SK-MEL-5 (cell line): Measurements from ENCODE around the gene KANSL3. TPM values are rescaled to one million over a fixed set of nuclear protein-coding genes. Genes with fewer than 3 reads are reported as not detected.
"Not testable (repeated sequence)": the region's sequence is repeated elsewhere in the genome, so short reads cannot be mapped to it uniquely, and the experiment has no call there.

Experiments used
- DNase-seq: peaks from one replicate; pipeline ENCODE4 v3.0.0-alpha.2; 2016; ENCODE audit warnings: low read depth, low spot score
- in situ Hi-C: cut with HindIII; loops from 2 replicates; pipeline ENCODE4 v1.10.0; 2016; ENCODE audit warnings: low sequenced_read_pairs, high pct_unique_total_duplicates, low pct_unique_long_range_greater_than_20kb
- total RNA-seq: library from RNA; depleted of rRNA; stranded (reverse); fragments of >200 nt; shearing (Covaris generic); gene quantifications from 2 replicates; pipeline ENCODE4 v1.2.3, GENCODE V29; 2014

KANSL3 gene
- total RNA-seq, 1 experiment from 2014 or later: 22.3 TPM

DNA sequence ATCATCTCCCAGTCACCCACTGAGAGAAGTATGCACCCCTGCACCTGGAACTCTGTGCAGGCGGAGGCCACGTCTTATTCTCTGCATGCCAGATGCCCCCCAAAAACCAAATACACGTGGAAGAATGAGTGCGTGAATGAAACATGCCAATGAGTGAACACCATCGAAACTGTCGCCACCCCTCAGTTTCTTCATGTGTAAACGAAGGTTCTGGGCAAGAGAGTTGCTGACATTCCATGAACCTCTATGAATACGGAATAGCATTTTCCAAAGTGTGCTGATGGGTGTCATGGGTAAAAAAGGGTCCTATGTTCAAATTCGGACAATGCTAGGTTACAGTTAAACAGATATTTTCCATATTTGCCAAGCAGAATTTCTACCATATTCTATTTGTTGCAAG, 24.2 kb upstream of the KANSL3 start:
- in situ Hi-C loops: no loop called here
- no peak for DNase-seq

DNA sequence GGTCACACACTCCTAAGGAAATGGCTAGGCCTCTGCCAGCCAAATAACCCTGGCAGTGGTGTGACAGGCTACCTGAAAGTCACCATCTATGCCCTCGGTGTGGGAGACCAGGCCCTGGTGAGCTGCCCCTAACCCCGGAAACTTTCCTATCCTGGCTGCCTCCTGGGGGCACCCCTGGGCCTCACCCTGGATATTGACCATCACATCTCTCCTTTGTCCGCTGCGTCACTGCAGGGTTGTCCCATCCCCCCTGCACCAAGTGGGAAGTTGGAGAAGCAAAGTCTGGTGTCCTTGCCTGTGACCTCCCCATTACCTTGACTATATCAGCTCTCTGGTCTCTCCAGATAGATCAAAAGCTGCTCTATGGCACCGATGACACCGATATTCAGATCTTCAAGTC, 23.2 kb upstream of the KANSL3 start:
- DNase-seq: no peak
- in situ Hi-C loops: no loop called here

DNA sequence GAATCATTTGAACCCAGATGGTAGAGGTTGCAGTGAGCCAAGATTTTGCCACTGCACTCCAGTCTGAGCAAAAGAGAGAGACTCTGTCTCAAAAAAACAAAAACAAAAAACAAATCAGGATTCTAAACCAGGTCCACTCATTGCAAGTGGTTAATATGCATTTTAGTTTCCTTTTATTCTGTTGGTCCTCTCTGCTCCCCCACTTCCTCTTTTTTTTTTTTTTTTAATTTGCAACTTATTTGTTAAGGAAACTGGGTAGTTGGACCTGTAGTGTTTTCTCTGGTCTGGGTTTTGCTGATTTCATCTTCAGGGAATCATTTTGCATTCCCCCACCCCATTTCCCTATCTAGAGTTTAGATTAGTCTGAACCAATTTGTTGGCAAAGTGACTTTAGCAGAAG, 18.4 kb upstream of the KANSL3 start:
- DNase-seq: no peak
- in situ Hi-C loops: no loop called here

DNA sequence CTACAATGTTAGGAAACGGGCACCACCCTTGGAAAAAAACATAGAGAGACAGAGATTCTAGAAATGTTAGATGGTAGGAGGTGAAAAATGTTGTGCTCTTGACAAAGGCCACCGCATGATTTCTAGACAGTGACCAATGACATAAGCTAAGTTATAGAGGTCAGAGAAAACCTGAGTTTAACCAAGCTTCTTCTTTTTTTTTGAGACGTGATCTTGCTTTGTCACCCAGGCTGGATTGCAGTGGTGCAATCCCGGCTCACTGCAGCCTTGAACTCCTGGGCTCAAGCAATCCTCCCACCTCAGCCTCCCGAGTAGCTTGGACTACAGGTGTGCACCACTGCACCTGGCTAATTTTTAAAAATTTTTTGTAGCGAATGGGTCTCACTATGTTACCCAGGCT, 17.4 kb upstream of the KANSL3 start:
- in situ Hi-C loops: no loop called here
- DNase-seq: no peak

DNA sequence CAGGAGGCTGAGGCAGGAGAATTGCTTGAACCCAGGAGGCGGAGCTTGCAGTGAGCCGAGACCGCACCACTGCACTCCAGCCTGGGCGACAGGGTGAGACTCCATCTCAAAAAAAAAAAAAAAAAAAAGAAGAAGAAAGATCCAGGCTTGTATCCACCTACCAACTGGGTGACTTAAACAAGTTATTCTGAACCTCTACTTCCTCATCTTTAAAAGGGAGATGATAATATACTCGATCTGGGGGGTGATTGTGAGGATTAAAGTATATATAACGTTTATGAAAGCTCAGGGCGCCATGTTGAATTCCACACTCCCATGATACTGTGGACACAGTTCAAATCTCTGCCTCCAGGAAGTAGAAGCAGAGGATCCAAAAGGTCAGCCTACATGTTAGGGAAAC, 16.7 kb upstream of the KANSL3 start:
- in situ Hi-C loops, DNase-seq: not testable (repeated sequence)

DNA sequence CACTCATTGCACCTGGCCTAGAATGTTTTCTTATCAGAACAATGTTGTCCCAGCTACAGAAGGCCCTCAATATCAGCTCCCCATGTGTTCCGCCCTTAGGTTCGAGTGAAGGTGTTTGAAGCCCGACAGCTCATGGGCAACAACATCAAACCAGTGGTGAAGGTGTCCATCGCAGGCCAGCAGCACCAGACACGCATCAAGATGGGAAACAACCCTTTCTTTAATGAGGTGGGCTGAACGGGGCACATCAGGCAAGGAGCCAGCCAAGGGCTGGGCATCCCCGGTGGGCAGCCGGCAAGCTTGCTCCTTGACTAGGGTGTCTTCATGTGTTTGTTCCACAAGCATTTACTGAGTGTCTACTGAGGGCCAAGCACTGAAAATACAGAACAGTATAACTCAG, 13.7 kb upstream of the KANSL3 start:
- in situ Hi-C loops: no loop called here
- no peak for DNase-seq

DNA sequence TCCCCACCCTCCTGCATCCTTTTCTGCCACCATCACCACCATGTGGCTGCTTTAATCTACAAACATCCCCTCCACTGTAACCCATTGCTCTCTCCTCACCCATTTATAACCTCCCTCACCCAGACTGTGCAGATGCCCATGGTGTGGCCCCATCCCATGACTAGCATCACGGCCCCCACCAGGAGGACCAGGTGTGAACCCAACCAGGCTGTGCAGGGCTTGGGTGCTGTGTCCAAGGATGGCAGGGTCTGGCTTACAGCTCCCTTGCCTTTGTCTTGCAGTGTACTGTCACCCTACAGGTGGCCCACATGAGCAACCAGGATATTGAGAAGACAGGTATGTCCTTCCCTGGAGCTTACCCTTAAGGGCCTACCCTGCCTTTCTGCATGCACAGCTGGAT, 11.2 kb upstream of the KANSL3 start:
- no peak for DNase-seq
- in situ Hi-C loops: no loop called here

DNA sequence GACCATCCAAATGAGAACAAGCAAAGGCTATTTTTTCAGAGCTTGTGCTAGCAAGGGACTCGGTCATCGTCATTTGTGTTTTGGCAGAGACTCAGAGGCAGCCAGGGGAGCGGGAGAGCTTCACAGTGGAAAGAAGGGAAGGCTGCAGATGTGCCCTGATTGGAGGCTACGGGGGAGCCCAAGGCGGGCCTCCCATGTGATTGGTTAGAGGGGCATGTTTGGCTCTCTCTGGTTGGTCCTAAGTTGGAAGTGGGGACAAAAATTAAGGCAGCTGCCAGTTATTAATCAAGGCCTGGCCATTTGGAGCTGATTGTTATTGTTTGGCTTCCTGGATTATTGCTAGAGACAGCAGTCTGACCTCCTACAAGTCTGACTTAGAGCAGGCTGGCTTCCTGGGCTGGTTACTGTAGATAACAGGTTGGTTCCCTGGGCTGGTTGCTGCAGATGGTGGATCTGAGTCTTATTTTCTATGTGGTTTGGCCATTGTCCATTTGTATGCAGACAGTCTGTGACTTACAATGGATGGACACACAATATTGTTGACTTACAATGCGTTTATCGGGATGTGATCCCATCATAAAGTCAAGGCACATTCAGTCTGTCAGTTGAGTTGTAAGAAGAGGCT, 10.3 kb upstream of the KANSL3 start:
- no peak for DNase-seq
- in situ Hi-C loops: no loop called here

DNA sequence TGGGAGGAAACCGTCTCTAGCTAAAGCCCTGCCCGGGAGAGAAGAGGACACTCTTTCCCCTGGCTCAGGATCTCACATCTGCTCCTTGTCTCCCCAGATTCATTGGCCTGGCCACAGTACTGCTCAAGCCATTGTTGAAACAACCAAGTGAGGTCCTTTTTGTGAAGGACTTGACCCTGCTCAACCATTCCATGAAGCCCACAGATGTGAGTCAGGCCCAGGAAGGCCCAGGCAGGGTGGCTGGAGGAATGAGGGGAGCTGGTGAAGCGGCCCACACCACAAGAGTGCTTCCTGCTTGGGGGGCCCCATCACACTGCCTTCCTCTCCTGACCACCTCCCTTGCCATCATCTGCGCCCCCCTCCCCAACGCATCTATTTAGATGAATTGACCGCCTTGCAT, 9.6 kb upstream of the KANSL3 start:
- in situ Hi-C loops: no loop called here
- DNase-seq: no peak

DNA sequence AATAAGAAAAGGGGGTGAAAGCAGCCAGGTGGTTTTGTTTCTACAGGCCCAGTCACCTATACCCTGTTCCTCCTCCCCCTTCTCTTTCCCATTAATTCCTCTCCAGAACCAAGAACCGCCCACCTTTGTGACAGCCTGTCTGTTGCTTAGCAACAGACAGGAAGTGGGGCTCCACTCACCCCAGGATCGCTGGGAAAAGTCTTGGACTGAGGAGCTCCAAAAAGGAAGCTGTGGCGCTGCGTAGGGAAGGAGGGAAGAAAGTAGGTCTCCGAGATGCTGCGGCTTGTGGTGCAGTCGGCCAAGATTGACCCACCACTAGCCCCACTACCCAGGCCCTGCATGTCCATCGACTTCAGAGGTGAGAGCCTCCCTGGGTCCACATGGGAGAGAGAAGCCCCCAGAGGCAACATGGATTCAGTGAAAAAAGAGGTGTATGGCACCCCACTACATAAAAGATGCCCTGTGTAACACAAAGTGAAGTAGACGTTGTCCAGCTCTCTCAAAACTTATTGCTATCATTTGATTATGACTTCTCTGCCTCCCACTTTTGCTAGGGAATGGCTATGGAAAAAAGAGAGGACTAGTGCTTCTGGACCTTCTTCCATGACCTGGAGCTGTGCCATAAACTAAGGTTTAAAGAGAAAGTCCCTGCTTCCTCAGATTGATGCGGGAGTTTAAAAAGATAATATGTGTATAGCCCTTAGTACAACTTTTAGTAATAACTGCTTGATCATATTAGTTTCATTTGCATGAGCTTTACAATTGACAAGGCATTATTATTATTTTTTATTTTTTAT, 4.7 kb upstream of the KANSL3 start, which contains the start of gene FER1L5:
FER1L5 (plus strand) TSS at position 201 of the 797 bp plus-strand sequence; CDS start at position 274, 73 bp downstream.
- in situ Hi-C loops: no loop called here
- DNase-seq: no peak

DNA sequence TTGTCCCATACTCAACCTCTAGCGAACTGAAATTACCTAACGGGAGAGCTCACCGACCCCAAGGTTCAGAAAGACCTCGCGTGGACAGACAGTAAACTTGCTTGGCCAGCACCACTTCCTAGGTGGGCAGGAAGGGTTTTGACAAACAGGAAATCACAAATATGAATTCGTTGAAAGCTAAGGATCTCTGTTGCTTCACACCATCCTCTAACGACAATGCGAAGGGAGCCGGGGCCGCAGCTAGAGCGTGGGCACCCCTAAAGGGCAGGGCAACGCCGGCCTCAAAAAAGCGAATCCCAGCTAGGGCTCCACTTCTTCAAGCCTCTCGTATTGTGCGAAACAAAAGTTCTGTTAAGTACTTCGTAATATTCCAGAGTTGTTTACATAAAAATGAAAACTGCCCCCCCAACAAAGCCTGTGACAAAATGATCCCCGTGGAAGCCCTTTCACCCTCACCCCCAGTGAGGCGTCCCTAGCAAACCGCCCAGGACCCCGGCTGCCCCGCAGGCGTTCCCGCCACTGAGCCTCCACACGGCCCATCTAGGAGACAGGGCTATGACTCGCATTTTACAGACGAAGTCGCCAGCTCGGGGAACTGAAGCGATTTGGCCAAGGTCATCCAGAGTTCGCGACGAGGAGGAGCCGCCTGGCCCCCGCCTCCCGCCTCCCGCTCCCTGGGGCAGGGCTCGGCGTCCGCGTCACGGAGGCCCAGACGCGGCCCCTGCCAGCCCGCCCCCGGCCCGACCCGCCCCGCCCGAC, 548 bp downstream of the KANSL3 start:
- peak; percentile 65 for DNase-seq
- in situ Hi-C loops: no loop called here

DNA sequence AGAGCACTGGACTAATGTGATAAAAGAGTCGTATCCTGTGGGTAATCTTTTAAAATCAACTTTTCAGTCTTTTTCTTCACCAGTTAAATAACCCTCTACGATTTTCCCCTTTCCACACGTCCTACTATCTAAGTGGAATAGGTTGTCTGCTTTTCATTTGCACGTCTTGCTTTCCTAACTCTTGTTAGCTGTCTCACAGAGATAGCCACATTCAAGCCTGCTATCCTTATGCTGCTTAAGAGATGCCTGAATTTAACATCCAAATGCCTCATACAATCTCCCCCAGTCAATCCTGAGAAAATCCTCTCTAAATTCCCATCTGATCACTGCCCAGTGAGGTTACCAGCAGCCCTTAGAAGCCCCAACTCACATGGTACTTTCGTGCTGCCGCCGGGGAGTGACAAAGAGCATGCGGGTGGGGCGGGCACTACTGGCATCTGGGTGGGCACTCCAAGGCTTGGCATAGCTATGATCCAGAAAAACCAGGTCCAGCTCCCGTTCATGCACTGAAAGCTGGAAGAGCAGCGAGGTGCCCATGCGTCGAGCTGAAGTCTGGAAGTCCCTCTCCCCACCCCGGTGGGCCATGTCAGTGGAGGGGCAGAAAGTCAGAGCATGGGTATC, 1.5 kb downstream of the KANSL3 start:
- DNase-seq: no peak
- in situ Hi-C loops: no loop called here

DNA sequence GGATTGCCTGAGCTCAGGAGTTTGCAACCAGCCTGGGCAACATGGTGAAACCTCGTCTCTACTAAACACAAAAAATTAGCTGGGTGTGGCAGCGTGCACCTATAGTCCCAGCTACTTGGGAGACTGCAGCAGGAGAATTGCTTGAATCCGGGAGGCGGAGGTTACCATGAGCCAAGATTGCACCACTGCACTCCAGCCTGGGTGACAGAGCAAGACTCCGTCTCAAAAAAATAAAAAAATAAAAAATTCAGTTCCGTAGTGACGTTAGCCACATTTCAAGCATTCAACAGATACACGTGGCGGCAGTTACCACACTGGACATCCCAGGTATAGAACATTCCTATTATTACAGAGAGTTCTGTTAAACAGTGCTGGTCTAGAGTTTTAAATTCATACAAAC, 4.5 kb downstream of the KANSL3 start:
- in situ Hi-C loops: no loop called here
- no peak for DNase-seq

DNA sequence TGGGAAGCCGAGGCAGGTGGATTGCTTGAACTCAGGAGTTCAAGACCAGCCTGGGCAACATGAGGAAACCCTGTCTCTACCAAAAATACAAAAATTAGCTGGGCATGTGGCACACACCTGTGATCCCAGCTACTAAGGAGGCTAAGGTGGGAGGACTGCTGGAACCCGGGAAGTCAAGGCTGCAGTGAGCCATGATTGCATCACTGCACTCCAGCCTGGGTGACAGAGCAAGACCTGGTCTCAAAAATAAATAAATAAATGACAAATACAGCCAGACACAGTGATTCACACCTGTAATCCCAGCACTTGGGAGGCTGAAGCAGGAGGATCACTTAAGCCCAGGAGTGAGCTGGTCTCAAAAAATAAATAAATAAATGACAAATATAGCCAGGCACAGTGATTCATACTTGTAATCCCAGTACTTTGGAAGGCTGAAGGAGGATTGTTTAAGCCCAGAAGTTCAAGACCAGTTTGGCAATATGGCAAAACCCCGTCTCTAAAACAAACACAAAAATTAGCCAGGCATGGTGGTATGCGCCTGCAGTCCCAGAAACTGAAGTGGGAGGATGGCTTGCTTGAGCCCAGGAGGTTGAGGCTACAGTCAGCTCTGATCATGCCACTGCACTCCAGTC, 6.2 kb downstream of the KANSL3 start:
- DNase-seq: no peak
- in situ Hi-C loops: no loop called here

DNA sequence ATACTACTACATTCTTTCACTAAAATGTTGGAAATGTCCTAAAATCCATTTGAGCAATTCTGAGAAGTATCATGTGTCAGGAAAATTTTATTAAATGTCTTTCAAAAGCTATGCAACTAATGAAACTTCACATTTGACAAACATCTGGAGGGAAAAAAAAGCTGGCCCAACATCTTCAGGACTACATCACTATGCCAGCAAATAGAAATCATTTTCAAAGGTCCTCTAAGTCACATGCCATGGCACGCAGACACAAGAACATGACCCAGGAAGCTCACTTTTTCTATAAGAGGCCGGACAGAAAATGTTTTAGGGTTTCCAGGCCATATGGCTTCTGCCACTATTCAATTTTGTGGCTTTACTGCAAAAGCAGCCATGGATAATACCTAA, 11.6 kb downstream of the KANSL3 start:
- in situ Hi-C loops: no loop called here
- DNase-seq: no peak

DNA sequence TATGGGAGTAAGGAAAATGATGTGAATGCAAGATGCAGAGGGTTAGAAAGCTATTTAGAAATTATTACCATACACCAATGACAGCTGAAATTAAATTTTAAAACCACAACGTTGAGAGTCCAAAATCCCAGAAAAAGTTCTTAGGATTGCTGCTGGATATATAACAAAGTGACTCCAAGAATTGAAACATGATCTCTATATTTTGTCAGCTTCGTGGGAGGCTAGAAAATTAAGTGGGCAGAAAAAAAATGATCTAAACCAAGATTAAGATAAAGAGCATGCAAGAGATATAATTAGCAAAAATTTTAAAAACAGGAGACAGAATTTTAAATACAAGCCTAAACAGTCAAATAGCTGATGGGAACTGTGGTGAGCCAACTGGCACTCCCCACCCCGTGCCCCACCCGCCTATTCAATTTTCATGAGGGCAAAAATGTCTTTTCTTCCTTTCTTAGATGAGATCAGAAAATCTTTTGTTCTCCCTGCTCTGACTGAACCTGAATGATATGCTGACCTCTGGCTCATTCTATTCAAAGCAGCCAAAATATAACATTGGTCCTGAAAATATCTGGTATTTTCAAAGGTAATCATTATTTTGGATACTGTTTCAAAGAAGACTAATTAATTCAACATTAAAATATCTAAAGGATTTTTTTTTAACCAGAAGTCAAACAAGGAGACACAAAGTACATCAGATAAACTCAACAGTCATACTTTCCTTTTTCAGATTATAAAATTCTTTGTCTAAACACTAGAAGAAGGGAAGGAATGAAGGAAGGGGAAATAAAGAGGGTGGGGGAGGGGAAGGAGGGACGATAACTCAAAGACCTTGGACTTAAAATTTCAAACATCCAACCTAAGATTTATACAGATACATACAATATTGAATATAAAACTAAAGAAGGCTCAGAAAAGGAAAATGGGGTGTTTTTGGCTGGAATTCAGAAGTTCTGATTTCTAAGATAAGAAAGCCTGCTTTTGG, 12.2 kb downstream of the KANSL3 start:
- in situ Hi-C loops: no loop called here
- DNase-seq: no peak

DNA sequence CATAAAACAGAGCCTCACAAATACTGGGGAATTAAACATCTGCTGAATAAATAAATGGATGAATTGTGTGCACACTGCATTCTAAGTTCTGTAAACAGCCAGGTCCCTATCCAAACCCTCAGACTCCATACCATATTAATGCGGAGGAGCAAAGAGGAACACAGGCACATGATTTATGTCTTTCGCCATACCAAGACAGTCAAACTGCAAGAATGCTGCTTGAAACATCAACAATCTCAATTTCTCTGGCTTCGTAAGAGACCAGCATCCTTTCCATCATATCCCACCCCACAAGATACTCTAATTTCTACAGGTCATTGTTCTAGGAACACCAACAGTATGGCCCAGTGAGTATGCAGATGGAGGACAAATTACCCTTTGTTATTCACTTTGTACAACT, 15.0 kb downstream of the KANSL3 start:
- in situ Hi-C loops: no loop called here
- DNase-seq: no peak
